ENCODE results near the gene STRADA. TPM values are rescaled to one million over a fixed set of nuclear protein-coding genes. Genes with fewer than 3 reads are reported as not detected.

STRADA gene
- total RNA-seq, 1 donor from 2014 or later, result 10.5 TPM

- DNase-seq (ENCODE audit: low read depth), result no peak
- FAIRE-seq, result no peak
- no peaks in the 10 kb centered on the region for H3K27me3 ChIP-seq (ENCODE audit: control insufficient read depth, insufficient read depth, low read length)
- no peak overlapping the region for H3K4me3 ChIP-seq (ENCODE audit: low read depth, low read length)
- TF ChIP-seq, protein P1, sequence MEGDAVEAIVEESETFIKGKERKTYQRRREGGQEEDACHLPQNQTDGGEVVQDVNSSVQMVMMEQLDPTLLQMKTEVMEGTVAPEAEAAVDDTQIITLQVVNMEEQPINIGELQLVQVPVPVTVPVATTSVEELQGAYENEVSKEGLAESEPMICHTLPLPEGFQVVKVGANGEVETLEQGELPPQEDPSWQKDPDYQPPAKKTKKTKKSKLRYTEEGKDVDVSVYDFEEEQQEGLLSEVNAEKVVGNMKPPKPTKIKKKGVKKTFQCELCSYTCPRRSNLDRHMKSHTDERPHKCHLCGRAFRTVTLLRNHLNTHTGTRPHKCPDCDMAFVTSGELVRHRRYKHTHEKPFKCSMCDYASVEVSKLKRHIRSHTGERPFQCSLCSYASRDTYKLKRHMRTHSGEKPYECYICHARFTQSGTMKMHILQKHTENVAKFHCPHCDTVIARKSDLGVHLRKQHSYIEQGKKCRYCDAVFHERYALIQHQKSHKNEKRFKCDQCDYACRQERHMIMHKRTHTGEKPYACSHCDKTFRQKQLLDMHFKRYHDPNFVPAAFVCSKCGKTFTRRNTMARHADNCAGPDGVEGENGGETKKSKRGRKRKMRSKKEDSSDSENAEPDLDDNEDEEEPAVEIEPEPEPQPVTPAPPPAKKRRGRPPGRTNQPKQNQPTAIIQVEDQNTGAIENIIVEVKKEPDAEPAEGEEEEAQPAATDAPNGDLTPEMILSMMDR (IDR thresholded peaks at IDR 0.05; ENCODE audit: insufficient read depth, low read length, severe bottlenecking), result no peak
- no peaks in the 10 kb centered on the region for H3K36me3 ChIP-seq (ENCODE audit: control insufficient read depth, insufficient read depth, low read length)
Observed at GRCh38 chr17:63659850-63660249, 81.7 kb downstream of the STRADA start.

- H3K36me3 ChIP-seq (ENCODE audit: control insufficient read depth, insufficient read depth, low read length), result peaks cover 1% of the 10 kb centered on the region
- FAIRE-seq, result no peak
Observed at GRCh38 chr17:63658366-63658765, 83.2 kb downstream of the STRADA start.

GRCh38 chr17:63657786-63658185, 83.8 kb downstream of the STRADA start:
- Histone ChIP-seq H3K36me3 (ENCODE audit: control insufficient read depth, insufficient read depth, low read length) (peaks cover 1% of the 10 kb centered on the region), H3K4me3 (ENCODE audit: low read depth, low read length) (no peak overlapping the region), H3K27me3 (ENCODE audit: control insufficient read depth, insufficient read depth, low read length) (no peaks in the 10 kb centered on the region)
- TF ChIP-seq, protein P1 (IDR thresholded peaks at IDR 0.05; ENCODE audit: insufficient read depth, low read length, severe bottlenecking), result no peak
- FAIRE-seq, result no peak
- DNase-seq (ENCODE audit: low read depth), result no peak

More at GRCh38 chr17:63658366-63658765, 83.2 kb downstream of the STRADA start:
- DNase-seq (ENCODE audit: low read depth), result no peak
- no peak overlapping the region for H3K4me3 ChIP-seq (ENCODE audit: low read depth, low read length)
- no peaks in the 10 kb centered on the region for H3K27me3 ChIP-seq (ENCODE audit: control insufficient read depth, insufficient read depth, low read length)
- TF ChIP-seq, protein P1 (IDR thresholded peaks at IDR 0.05; ENCODE audit: insufficient read depth, low read length, severe bottlenecking), result no peak

- Histone ChIP-seq H3K4me3 (ENCODE audit: low read depth, low read length) (no peak overlapping the region), H3K27me3 (ENCODE audit: control insufficient read depth, insufficient read depth, low read length) (no peaks in the 10 kb centered on the region), H3K36me3 (ENCODE audit: control insufficient read depth, insufficient read depth, low read length) (peaks cover 1% of the 10 kb centered on the region)
- DNase-seq (ENCODE audit: low read depth) (no peak), FAIRE-seq (no peak)
- TF ChIP-seq, protein P1 (IDR thresholded peaks at IDR 0.05; ENCODE audit: insufficient read depth, low read length, severe bottlenecking), result no peak
Observed at GRCh38 chr17:63653050-63653449, 88.5 kb downstream of the STRADA start.

Other genes starting within 250 kb of the STRADA start
- not detected in 2 replicates for gene KCNH6, start 218.4 kb downstream of the STRADA start, total RNA-seq
- 9.5 and 10.6 TPM in 2 replicates for gene DCAF7, start 191.3 kb downstream of the STRADA start, total RNA-seq
- 11.5 and 11.6 TPM in 2 replicates for gene TACO1, start 140.9 kb downstream of the STRADA start, total RNA-seq
- gene MAP3K3, start 119.4 kb downstream of the STRADA start, total RNA-seq, result 10.1 and 11.1 TPM in 2 replicates
- 0.53 and 0.90 TPM in 2 replicates for gene LIMD2, start 41.7 kb downstream of the STRADA start, total RNA-seq
- 112 and 118 TPM in 2 replicates for gene CCDC47, start 31.8 kb upstream of the STRADA start, total RNA-seq
- gene DDX42, start 32.4 kb upstream of the STRADA start, total RNA-seq, result 65.0 and 70.5 TPM in 2 replicates
- gene PSMC5, start 85.6 kb upstream of the STRADA start, total RNA-seq, result 50.5 and 64.0 TPM in 2 replicates
- 43.4 and 53.1 TPM in 2 replicates for gene FTSJ3, start 85.9 kb upstream of the STRADA start, total RNA-seq
- gene SMARCD2, start 100.9 kb upstream of the STRADA start, total RNA-seq, result 98.5 and 112 TPM in 2 replicates
- gene CSH2, start 131.9 kb upstream of the STRADA start, total RNA-seq, result not detected in 2 replicates
- gene GH2, start 140.1 kb upstream of the STRADA start, total RNA-seq, result not detected in 2 replicates
- not detected in 2 replicates for gene CSH1, start 154.8 kb upstream of the STRADA start, total RNA-seq
- gene CSHL1, start 169.5 kb upstream of the STRADA start, total RNA-seq, result not detected in 2 replicates
- gene GH1, start 177.0 kb upstream of the STRADA start, total RNA-seq, result not detected in 2 replicates
- gene CD79B, start 190.5 kb upstream of the STRADA start, total RNA-seq, result not detected in 2 replicates
- under 0.01 and 0.90 TPM in 2 replicates for gene SCN4A, start 231.1 kb upstream of the STRADA start, total RNA-seq

Data from bronchial epithelial cell (primary cell).